Measurements from ENCODE around the gene SULF2. TPM values are rescaled to one million over a fixed set of nuclear protein-coding genes. Genes with fewer than 3 reads are reported as not detected.

Gene SULF2
- total RNA-seq, 4 donors from 2014 or later: 16.5 to 49.4 (median 31.1) TPM

GRCh38 chr20:47760686-47761481 is 24.4 kb downstream of the SULF2 start:
- TF ChIP-seq CTCF (IDR thresholded peaks at IDR 0.05; ENCODE audit: low read depth): no peak

- no peak for TF ChIP-seq CTCF (IDR thresholded peaks at IDR 0.05; ENCODE audit: low read depth)
Measured at GRCh38 chr20:47758517-47759450, 26.5 kb downstream of the SULF2 start.

GRCh38 chr20:47757145-47758035 is 27.9 kb downstream of the SULF2 start:
- no peak for TF ChIP-seq CTCF (IDR thresholded peaks at IDR 0.05; ENCODE audit: low read depth)

GRCh38 chr20:47754946-47755652 is 30.2 kb downstream of the SULF2 start:
- no peak for TF ChIP-seq CTCF (IDR thresholded peaks at IDR 0.05; ENCODE audit: low read depth)

GRCh38 chr20:47754388-47754715 is 30.9 kb downstream of the SULF2 start:
- no peak for TF ChIP-seq CTCF (IDR thresholded peaks at IDR 0.05; ENCODE audit: low read depth)

GRCh38 chr20:47753576-47754387 is 31.5 kb downstream of the SULF2 start:
- TF ChIP-seq CTCF (IDR thresholded peaks at IDR 0.05; ENCODE audit: low read depth): no peak

All from subcutaneous adipose tissue (tissue), 4 donors.